Epithelial cell of prostate (primary cell): ENCODE results near the gene CIB4.

Source experiments
- DNase-seq: peaks from one replicate; pipeline ENCODE4 v3.0.0-alpha.2; 2011; ENCODE audit warnings: low read depth, low spot score
- H3K27ac ChIP-seq: fragments of 450-650 bp; 2 replicates; pipeline ENCODE4 v1.5.1; 2017; ENCODE audit warnings: mild to moderate bottlenecking

CIB4 gene

GRCh38 chr2:26590508-26590907 lies 50.7 kb downstream of the CIB4 start:
- H3K27ac ChIP-seq: no peak overlapping the region
- no peak for DNase-seq

- no peak for DNase-seq
- H3K27ac ChIP-seq: no peak overlapping the region
These were observed 52.6 kb downstream of the CIB4 start for GRCh38 chr2:26588576-26588975.

- H3K27ac ChIP-seq: no peak overlapping the region
- DNase-seq: no peak
These were observed 53.2 kb downstream of the CIB4 start for GRCh38 chr2:26587994-26588393.

GRCh38 chr2:26585966-26586365 lies 55.2 kb downstream of the CIB4 start:
- no peak overlapping the region for H3K27ac ChIP-seq
- DNase-seq: no peak

- no peak overlapping the region for H3K27ac ChIP-seq
- DNase-seq: no peak
These were observed 56.1 kb downstream of the CIB4 start for GRCh38 chr2:26585100-26585499.

GRCh38 chr2:26584656-26585055 lies 56.5 kb downstream of the CIB4 start:
- no peak for DNase-seq
- H3K27ac ChIP-seq: no peak overlapping the region

- no peak for DNase-seq
- no peak overlapping the region for H3K27ac ChIP-seq
These were observed 57.0 kb downstream of the CIB4 start for GRCh38 chr2:26584191-26584590.

GRCh38 chr2:26583381-26583911 lies 57.7 kb downstream of the CIB4 start:
- H3K27ac ChIP-seq: no peak overlapping the region
- no peak for DNase-seq

- DNase-seq: no peak
- H3K27ac ChIP-seq: no peak overlapping the region
These were observed 58.3 kb downstream of the CIB4 start for GRCh38 chr2:26582890-26583289.

GRCh38 chr2:26581991-26582842 lies 58.9 kb downstream of the CIB4 start:
- H3K27ac ChIP-seq: no peak overlapping the region
- DNase-seq: no peak

- no peak for DNase-seq
- no peak overlapping the region for H3K27ac ChIP-seq
These were observed 59.7 kb downstream of the CIB4 start for GRCh38 chr2:26581266-26581990.

- no peak for DNase-seq
- no peak overlapping the region for H3K27ac ChIP-seq
These were observed 60.4 kb downstream of the CIB4 start for GRCh38 chr2:26580751-26581150.

- DNase-seq: no peak
- no peak overlapping the region for H3K27ac ChIP-seq
These were observed 61.0 kb downstream of the CIB4 start for GRCh38 chr2:26580151-26580550.

GRCh38 chr2:26579723-26580040 lies 61.5 kb downstream of the CIB4 start:
- DNase-seq: no peak
- H3K27ac ChIP-seq: no peak overlapping the region

GRCh38 chr2:26579025-26579722 lies 62.0 kb downstream of the CIB4 start:
- H3K27ac ChIP-seq: no peak overlapping the region

GRCh38 chr2:26578581-26578980 lies 62.6 kb downstream of the CIB4 start:
- H3K27ac ChIP-seq: no peak overlapping the region
- DNase-seq: no peak

More at GRCh38 chr2:26579025-26579722, 62.0 kb downstream of the CIB4 start:
- DNase-seq: no peak

GRCh38 chr2:26578113-26578458 lies 63.1 kb downstream of the CIB4 start:
- DNase-seq: no peak
- H3K27ac ChIP-seq: no peak overlapping the region

- DNase-seq: no peak
- H3K27ac ChIP-seq: no peak overlapping the region
These were observed 63.6 kb downstream of the CIB4 start for GRCh38 chr2:26577442-26578112.

- no peak for DNase-seq
- H3K27ac ChIP-seq: no peak overlapping the region
These were observed 64.4 kb downstream of the CIB4 start for GRCh38 chr2:26576565-26577441.
